ENCODE data around the gene NHLH1. TPM values are rescaled to one million over a fixed set of nuclear protein-coding genes. Genes with fewer than 3 reads are reported as not detected.
A peak's percentile ranks its signal among the peaks of the same experiment; 100 is the strongest.

The NHLH1 gene
- total RNA-seq, 2 experiments from 2014 or later = 0.63 to 0.68 TPM

- H2AFZ ChIP-seq (ENCODE audit: low read length) = no peak overlapping the region; the same call in 1 of the 2 replicates
- POLR2A ChIA-PET = no interaction called here
- no TSS peak for BruUV-seq (replicated peaks)
- no peaks in the 10 kb centered on the region for H3K9me3 ChIP-seq (ENCODE audit: low read length)
- no peak overlapping the region for H3K27ac ChIP-seq (ENCODE audit: low read depth, low read length, poor library complexity, severe bottlenecking)
- H3K79me2 ChIP-seq (ENCODE audit: insufficient read depth, low read depth, low read length) = no peaks in the 10 kb centered on the region
- no peaks in the 10 kb centered on the region for H3K9me2 ChIP-seq (ENCODE audit: insufficient read depth, low read length)
- peaks cover 16% of the 10 kb centered on the region for H3K4me1 ChIP-seq (ENCODE audit: insufficient read depth, low read length, poor library complexity, severe bottlenecking)
- intact Hi-C loops (cut with micrococcal nuclease; ENCODE audit: unreplicated experiment) = no loop called here
- no peaks in the 10 kb centered on the region for H3K36me3 ChIP-seq (ENCODE audit: insufficient read depth, low read length)
- peak overlapping the region; percentile 64 for H3K4me2 ChIP-seq (ENCODE audit: low read length)
- no peak for TF ChIP-seq CTCF (conservative IDR thresholded peaks at IDR 0.05; ENCODE audit: low read length)
- no peak for TF ChIP-seq EZH2phosphoT487 (IDR thresholded peaks at IDR 0.05; ENCODE audit: borderline replicate concordance, low read depth, low read length)
- no peaks in the 10 kb centered on the region for H4K20me1 ChIP-seq (ENCODE audit: insufficient read depth, low read length)
- DNase-seq (ENCODE audit: low spot score) = no peak
- CTCF ChIA-PET (ENCODE audit: unreplicated experiment) = no interaction called here
- peak overlapping the region; percentile 58 for H3K4me3 ChIP-seq (ENCODE audit: low read depth, low read length, poor library complexity, severe bottlenecking)
Measured at GRCh38 chr1:160399544-160400222, 32.8 kb downstream of the NHLH1 start.

- peak; percentile 65 for DNase-seq (ENCODE audit: low spot score)
- BruUV-seq (replicated peaks) = no TSS peak
- Histone ChIP-seq H3K9me3 (ENCODE audit: low read length) (no peaks in the 10 kb centered on the region), H3K4me2 (ENCODE audit: low read length) (peak within 1 kb of the TSS; percentile 76), H3K27ac (ENCODE audit: low read depth, low read length, poor library complexity, severe bottlenecking) (no peak within 1 kb of the TSS), H2AFZ (ENCODE audit: low read length) (peak within 1 kb of the TSS; percentile 77), H3K36me3 (ENCODE audit: insufficient read depth, low read length) (no peaks in the 10 kb centered on the region), H3K4me3 (ENCODE audit: low read depth, low read length, poor library complexity, severe bottlenecking) (peak within 1 kb of the TSS; percentile 70), H3K79me2 (ENCODE audit: insufficient read depth, low read depth, low read length) (no peaks in the 10 kb centered on the region), H4K20me1 (ENCODE audit: insufficient read depth, low read length) (no peaks in the 10 kb centered on the region), H3K4me1 (ENCODE audit: insufficient read depth, low read length, poor library complexity, severe bottlenecking) (peaks cover 16% of the 10 kb centered on the region), H3K9me2 (ENCODE audit: insufficient read depth, low read length) (no peaks in the 10 kb centered on the region)
- ChIA-PET CTCF (ENCODE audit: unreplicated experiment) (no interaction called here), POLR2A (no interaction called here)
- intact Hi-C loops (cut with micrococcal nuclease; ENCODE audit: unreplicated experiment) = no loop called here
- no peak for TF ChIP-seq CTCF (conservative IDR thresholded peaks at IDR 0.05; ENCODE audit: low read length)
- no peak for TF ChIP-seq EZH2phosphoT487 (IDR thresholded peaks at IDR 0.05; ENCODE audit: borderline replicate concordance, low read depth, low read length)
Measured at GRCh38 chr1:160400223-160400645, 33.4 kb downstream of the NHLH1 start, which contains the start of gene VANGL2. VANGL2 (plus strand) TSS chr1:160400564; CDS start chr1:160415838, 15,274 bp downstream.

Data from OCI-LY7 (cell line).